HEK293T (cell line): ENCODE data around the gene FRMD5.

Experiments used
- ARNT ChIP-seq: fragments of 450-650 bp; IDR thresholded peaks from 2 replicates; pipeline ENCODE4 v1.6.1; 2017; ENCODE audit warnings: mild to moderate bottlenecking
- BHLHE40 ChIP-seq: fragments of 450-650 bp; IDR thresholded peaks from 2 replicates; pipeline ENCODE4 v1.6.1; 2016; ENCODE audit warnings: mild to moderate bottlenecking, moderate library complexity, borderline replicate concordance
- FOXA1 ChIP-seq: fragments of 450-650 bp; IDR thresholded peaks from 2 replicates; pipeline ENCODE4 v1.6.1; 2016; ENCODE audit warnings: mild to moderate bottlenecking
- FOXK2 ChIP-seq: fragments of 450-650 bp; IDR thresholded peaks from 2 replicates; pipeline ENCODE4 v1.6.1; 2016; ENCODE audit warnings: mild to moderate bottlenecking
- FOXM1 ChIP-seq: fragments of 450-650 bp; IDR thresholded peaks from 2 replicates; pipeline ENCODE4 v1.6.1; 2017; ENCODE audit warnings: mild to moderate bottlenecking, borderline replicate concordance
- HDGF ChIP-seq: fragments of 450-650 bp; IDR thresholded peaks from 2 replicates; pipeline ENCODE4 v1.6.1; 2017; ENCODE audit warnings: antibody characterized with exemption, borderline replicate concordance
- L3MBTL2 ChIP-seq: fragments of 450-650 bp; conservative IDR thresholded peaks from 2 replicates; pipeline ENCODE4 v1.6.1; 2016; ENCODE audit warnings: mild to moderate bottlenecking
- LEF1 ChIP-seq: fragments of 450-650 bp; IDR thresholded peaks from 2 replicates; pipeline ENCODE4 v1.6.1; 2017; ENCODE audit warnings: mild to moderate bottlenecking, borderline replicate concordance
- NFRKB ChIP-seq: fragments of 450-650 bp; IDR thresholded peaks from 2 replicates; pipeline ENCODE4 v1.6.1; 2016; ENCODE audit warnings: mild to moderate bottlenecking, moderate library complexity
- SP1 ChIP-seq: fragments of 450-650 bp; IDR thresholded peaks from 2 replicates; pipeline ENCODE4 v1.6.1; 2017
- SUZ12 ChIP-seq: fragments of 450-650 bp; IDR thresholded peaks from 2 replicates; pipeline ENCODE4 v1.6.1; 2016; ENCODE audit warnings: mild to moderate bottlenecking
- TARDBP ChIP-seq: fragments of 450-650 bp; IDR thresholded peaks from 2 replicates; pipeline ENCODE4 v1.6.1; 2016
- ZNF384 ChIP-seq: fragments of 450-650 bp; IDR thresholded peaks from 2 replicates; pipeline ENCODE4 v1.6.1; 2016
- TF ChIP-seq, protein P1 (sequence below): fragments of 450-650 bp; IDR thresholded peaks from 2 replicates; pipeline ENCODE4 v1.6.1; 2016

DNA sequence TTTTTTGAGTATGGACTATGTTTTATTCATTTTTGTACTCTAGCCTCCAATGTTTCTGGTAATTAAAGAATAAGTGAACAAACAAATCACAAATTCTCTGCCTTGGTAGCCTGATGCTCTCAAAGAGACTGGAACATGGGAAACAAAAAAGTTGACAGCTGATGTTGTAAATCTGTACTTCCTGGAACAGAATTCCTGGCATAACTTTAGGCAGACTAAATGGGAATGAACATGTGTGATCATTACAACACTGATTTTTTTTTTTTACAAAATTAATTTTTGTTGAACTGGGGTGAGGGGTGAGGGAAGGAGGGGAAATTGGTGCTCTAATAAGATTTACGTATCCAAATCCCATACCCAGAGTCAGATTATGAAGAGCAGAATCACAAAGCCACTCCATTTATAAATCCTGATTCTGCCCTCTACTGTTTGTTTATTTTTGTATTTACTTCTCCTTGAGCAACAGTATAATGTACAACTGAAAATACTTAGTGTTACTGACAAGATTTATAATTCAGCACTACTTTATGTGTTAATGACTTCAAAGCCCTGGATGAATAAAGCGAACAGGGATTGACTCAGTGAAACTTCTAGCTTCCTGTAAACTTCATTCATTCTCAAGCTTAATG lies 165.0 kb downstream of the FRMD5 start:
- TF ChIP-seq TARDBP (no peak), SUZ12 (no peak), ARNT (no peak), ZNF384 (no peak), SP1 (no peak), HDGF (no peak), LEF1 (no peak), NFRKB (no peak), FOXK2 (no peak), BHLHE40 (no peak), L3MBTL2 (no peak), FOXA1 (no peak), FOXM1 (no peak)
- TF ChIP-seq, protein P1, sequence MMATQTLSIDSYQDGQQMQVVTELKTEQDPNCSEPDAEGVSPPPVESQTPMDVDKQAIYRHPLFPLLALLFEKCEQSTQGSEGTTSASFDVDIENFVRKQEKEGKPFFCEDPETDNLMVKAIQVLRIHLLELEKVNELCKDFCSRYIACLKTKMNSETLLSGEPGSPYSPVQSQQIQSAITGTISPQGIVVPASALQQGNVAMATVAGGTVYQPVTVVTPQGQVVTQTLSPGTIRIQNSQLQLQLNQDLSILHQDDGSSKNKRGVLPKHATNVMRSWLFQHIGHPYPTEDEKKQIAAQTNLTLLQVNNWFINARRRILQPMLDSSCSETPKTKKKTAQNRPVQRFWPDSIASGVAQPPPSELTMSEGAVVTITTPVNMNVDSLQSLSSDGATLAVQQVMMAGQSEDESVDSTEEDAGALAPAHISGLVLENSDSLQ = no peak
